ENCODE results near the gene AGPAT4. TPM values are rescaled to one million over a fixed set of nuclear protein-coding genes. Genes with fewer than 3 reads are reported as not detected.

AGPAT4 gene
- total and polyA plus RNA-seq, 2 experiments from 2014 or later: 10.6 to 11.8 TPM

- H3K4me2 ChIP-seq: no peak overlapping the region
- H3K36me3 ChIP-seq (replicated peaks; ENCODE audit: insufficient read depth, low read depth): no peaks in the 10 kb centered on the region
- TF ChIP-seq EZH2 (IDR thresholded peaks at IDR 0.05; ENCODE audit: borderline replicate concordance): no peak
- TF ChIP-seq EZH2phosphoT487 (IDR thresholded peaks at IDR 0.05; ENCODE audit: low read depth, severe bottlenecking, unreplicated experiment): no peak
- no peak for TF ChIP-seq CTCF (IDR thresholded peaks at IDR 0.05; ENCODE audit: poor library complexity)
- H3K4me3 ChIP-seq: no peak overlapping the region
- H3K9me3 ChIP-seq (ENCODE audit: low read depth): no peaks in the 10 kb centered on the region
- H3K79me2 ChIP-seq: no peaks in the 10 kb centered on the region
- DNase-seq (ENCODE audit: low spot score): no peak
- no peaks in the 10 kb centered on the region for H3K27me3 ChIP-seq
- 95% methylated on average over 23 of the region's 23 CpGs for WGBS (ENCODE audit: low lambda C conversion rate, missing lambda C conversion rate)
- no peak overlapping the region for H3K27ac ChIP-seq
- H2AFZ ChIP-seq: no peak overlapping the region
- no peaks in the 10 kb centered on the region for H4K20me1 ChIP-seq (ENCODE audit: insufficient read depth, poor library complexity, severe bottlenecking)
- H3K9me2 ChIP-seq (replicated peaks; ENCODE audit: insufficient read depth): no peaks in the 10 kb centered on the region
- no peaks in the 10 kb centered on the region for H3K4me1 ChIP-seq (ENCODE audit: insufficient read depth)
Observed at GRCh38 chr6:161138543-161139303, 135.1 kb downstream of the AGPAT4 start.

- Histone ChIP-seq H3K4me2 (no peak overlapping the region), H4K20me1 (ENCODE audit: insufficient read depth, poor library complexity, severe bottlenecking) (no peaks in the 10 kb centered on the region), H3K36me3 (replicated peaks; ENCODE audit: insufficient read depth, low read depth) (no peaks in the 10 kb centered on the region), H3K27me3 (no peaks in the 10 kb centered on the region), H3K27ac (no peak overlapping the region), H2AFZ (no peak overlapping the region), H3K4me1 (ENCODE audit: insufficient read depth) (no peaks in the 10 kb centered on the region), H3K9me3 (ENCODE audit: low read depth) (no peaks in the 10 kb centered on the region), H3K9me2 (replicated peaks; ENCODE audit: insufficient read depth) (no peaks in the 10 kb centered on the region), H3K4me3 (no peak overlapping the region), H3K79me2 (no peaks in the 10 kb centered on the region)
- no peak for DNase-seq (ENCODE audit: low spot score)
- 98% methylated on average over 12 of the region's 12 CpGs for WGBS (ENCODE audit: low lambda C conversion rate, missing lambda C conversion rate)
- TF ChIP-seq EZH2phosphoT487 (IDR thresholded peaks at IDR 0.05; ENCODE audit: low read depth, severe bottlenecking, unreplicated experiment): no peak
Observed at GRCh38 chr6:161137839-161138542, 135.9 kb downstream of the AGPAT4 start.

GRCh38 chr6:161137320-161137719 lies 136.5 kb downstream of the AGPAT4 start:
- Histone ChIP-seq H3K9me3 (ENCODE audit: low read depth) (no peaks in the 10 kb centered on the region), H3K4me2 (no peak overlapping the region), H3K79me2 (no peaks in the 10 kb centered on the region), H3K27me3 (no peaks in the 10 kb centered on the region), H3K4me1 (ENCODE audit: insufficient read depth) (no peaks in the 10 kb centered on the region), H3K27ac (no peak overlapping the region), H3K9me2 (replicated peaks; ENCODE audit: insufficient read depth) (no peaks in the 10 kb centered on the region), H3K4me3 (no peak overlapping the region), H2AFZ (no peak overlapping the region), H4K20me1 (ENCODE audit: insufficient read depth, poor library complexity, severe bottlenecking) (no peaks in the 10 kb centered on the region), H3K36me3 (replicated peaks; ENCODE audit: insufficient read depth, low read depth) (no peaks in the 10 kb centered on the region)
- WGBS (ENCODE audit: low lambda C conversion rate, missing lambda C conversion rate): 98% methylated on average over 11 of the region's 11 CpGs
- no peak for DNase-seq (ENCODE audit: low spot score)
- TF ChIP-seq EZH2phosphoT487 (IDR thresholded peaks at IDR 0.05; ENCODE audit: low read depth, severe bottlenecking, unreplicated experiment) (no peak), CTCF (IDR thresholded peaks at IDR 0.05; ENCODE audit: poor library complexity) (no peak)

- WGBS (ENCODE audit: low lambda C conversion rate, missing lambda C conversion rate): 92% methylated on average over 11 of the region's 11 CpGs
- Histone ChIP-seq H3K4me1 (ENCODE audit: insufficient read depth) (no peaks in the 10 kb centered on the region), H3K4me2 (no peak overlapping the region), H3K27me3 (no peaks in the 10 kb centered on the region), H3K4me3 (no peak overlapping the region), H3K9me2 (replicated peaks; ENCODE audit: insufficient read depth) (no peaks in the 10 kb centered on the region), H3K79me2 (no peaks in the 10 kb centered on the region), H2AFZ (no peak overlapping the region), H4K20me1 (ENCODE audit: insufficient read depth, poor library complexity, severe bottlenecking) (no peaks in the 10 kb centered on the region), H3K36me3 (replicated peaks; ENCODE audit: insufficient read depth, low read depth) (no peaks in the 10 kb centered on the region), H3K9me3 (ENCODE audit: low read depth) (no peaks in the 10 kb centered on the region), H3K27ac (no peak overlapping the region)
- TF ChIP-seq EZH2 (IDR thresholded peaks at IDR 0.05; ENCODE audit: borderline replicate concordance): no peak
- no peak for TF ChIP-seq CTCF (IDR thresholded peaks at IDR 0.05; ENCODE audit: poor library complexity)
- no peak for DNase-seq (ENCODE audit: low spot score)
Observed at GRCh38 chr6:161136655-161137054, 137.2 kb downstream of the AGPAT4 start.

Data from hepatocyte (in vitro differentiated cells).